B cell (primary cell): Measurements from ENCODE around the gene TSPAN18. TPM values are rescaled to one million over a fixed set of nuclear protein-coding genes. Genes with fewer than 3 reads are reported as not detected.

ENCODE experiments used
- ATAC-seq: fragments of 200-7000 bp; cut with Tn5 transposase; one replicate; pipeline ENCODE4 v1.10.0; 2021; ENCODE audit warnings: low read depth, mild to moderate bottlenecking, moderate number of reproducible peaks, moderate library complexity
- CTCF ChIA-PET: fragments of 350-600 bp; sonication (Branson Sonifier 250); formaldehyde crosslinking; loops from one replicate; lab custom pipeline; 2021; ENCODE audit warnings: antibody characterized with exemption, inconsistent platforms; lab: Charles Lee
- POLR2A ChIA-PET: fragments of 350-600 bp; sonication (Branson Sonifier 250); formaldehyde crosslinking; loops from one replicate; lab custom pipeline; 2021; ENCODE audit warnings: antibody characterized with exemption; lab: Charles Lee
- DNase-seq: peaks from one replicate; pipeline ENCODE4 v3.0.0; 2013
- H2AFZ ChIP-seq: 2 replicates; pipeline ENCODE4 v1.6.1; 2012; ENCODE audit warnings: mild to moderate bottlenecking, low read depth, low read length; ENCODE audit not compliant: insufficient read depth, poor library complexity, severe bottlenecking
- H3K27ac ChIP-seq, 2 donors: 1 replicate in 1 of 2; 2 replicates in 1 of 2; pipeline ENCODE4 v1.5.1; 2012 to 2013; ENCODE audit warnings: low read length in 2 of 2, mild to moderate bottlenecking in 2 of 2, moderate library complexity in 1 of 2
- H3K27me3 ChIP-seq, 4 experiments: fragments of 200-600 bp in 1 of 4; sonication (generic) in 1 of 4; replicated peaks in 1 of 4; 1 replicate in 2 of 4; 2 replicates in 2 of 4; pipeline versions ENCODE4 v1.6.1 to v1.7.0; 2013 to 2016; ENCODE audit warnings: low read length in 3 of 4, mild to moderate bottlenecking in 2 of 4, mixed read lengths in 1 of 4, moderate library complexity in 1 of 4; ENCODE audit not compliant: insufficient read depth in 4 of 4, control insufficient read depth in 3 of 4; ENCODE audit errors: control extremely low read depth in 1 of 4
- H3K36me3 ChIP-seq, 2 experiments: replicated peaks in 1 of 2; 1 replicate in 1 of 2; 2 replicates in 1 of 2; pipeline versions ENCODE4 v1.6.1 to v1.7.1; 2013; ENCODE audit warnings: low read length in 1 of 2; ENCODE audit not compliant: insufficient read depth in 2 of 2, control insufficient read depth in 1 of 2; ENCODE audit errors: control extremely low read depth in 1 of 2, extremely low read depth in 1 of 2
- H3K4me1 ChIP-seq, 2 donors: fragments of 200-600 bp in 1 of 2; sonication (generic) in 1 of 2; 1 replicate in 1 of 2; 2 replicates in 1 of 2; pipeline versions ENCODE4 v1.5.1 to v1.6.1; 2013 to 2017; ENCODE audit warnings: low read length in 2 of 2; ENCODE audit not compliant: control insufficient read depth in 2 of 2, insufficient read depth in 2 of 2
- H3K4me2 ChIP-seq: replicated peaks from 2 replicates; pipeline ENCODE3; 2012; ENCODE audit warnings: mild to moderate bottlenecking, low read depth, low read length; ENCODE audit not compliant: poor library complexity, severe bottlenecking
- H3K4me3 ChIP-seq, 5 experiments: fragments of 200-600 bp in 1 of 5; sonication (generic) in 1 of 5; 1 replicate in 3 of 5; 2 replicates in 2 of 5; pipeline versions ENCODE4 v1.5.1 to v1.7.0; 2011 to 2016; ENCODE audit warnings: low read length in 4 of 5, mild to moderate bottlenecking in 4 of 5, low read depth in 2 of 5, control low read depth in 1 of 5, moderate library complexity in 1 of 5; ENCODE audit not compliant: insufficient read depth in 1 of 5; ENCODE audit errors: control extremely low read depth in 1 of 5, extremely low read depth in 1 of 5
- H3K79me2 ChIP-seq: fragments of 200-600 bp; sonication (generic); one replicate; pipeline ENCODE4 v1.6.0; 2016; ENCODE audit warnings: low read length; ENCODE audit not compliant: control insufficient read depth, insufficient read depth
- H3K9ac ChIP-seq: fragments of 200-600 bp; sonication (generic); 2 replicates; pipeline ENCODE4 v1.6.1; 2017; ENCODE audit warnings: mild to moderate bottlenecking, low read length, moderate library complexity
- H3K9me3 ChIP-seq, 3 donors: one replicate each; pipeline versions ENCODE4 v1.6.1 to v1.7.1; 2013; ENCODE audit warnings: low read length in 2 of 3; ENCODE audit not compliant: control insufficient read depth in 2 of 3, insufficient read depth in 1 of 3; ENCODE audit errors: control extremely low read depth in 1 of 3
- H4K20me1 ChIP-seq: 2 replicates; pipeline ENCODE4 v1.6.0; 2012; ENCODE audit warnings: mild to moderate bottlenecking, low read length; ENCODE audit not compliant: insufficient read depth, control insufficient read depth, poor library complexity, severe bottlenecking
- H3K27ac Mint-ChIP-seq: one replicate; pipeline ENCODE4 v1.8.0; 2021; ENCODE audit warnings: mixed read lengths
- H3K27me3 Mint-ChIP-seq: one replicate; pipeline ENCODE4 v1.8.0; 2021; ENCODE audit warnings: mixed read lengths
- H3K4me1 Mint-ChIP-seq: one replicate; pipeline ENCODE4 v1.8.0; 2021; ENCODE audit warnings: mixed read lengths
- H3K4me3 Mint-ChIP-seq: one replicate; pipeline ENCODE4 v1.8.0; 2021; ENCODE audit warnings: mixed read lengths
- H3K9me3 Mint-ChIP-seq: one replicate; pipeline ENCODE4 v1.8.0; 2022; ENCODE audit warnings: mixed read lengths; ENCODE audit not compliant: insufficient read depth
- CTCF ChIP-seq: fragments of 200-600 bp; IDR thresholded peaks from one replicate; pipeline ENCODE4 v1.8.0; 2022; ENCODE audit warnings: antibody characterized with exemption, mild to moderate bottlenecking
- EZH2 ChIP-seq: IDR thresholded peaks from 2 replicates; pipeline ENCODE4 v1.6.1; 2012; ENCODE audit warnings: borderline replicate concordance, low read depth, mild to moderate bottlenecking, moderate library complexity, low read length; ENCODE audit not compliant: insufficient read depth, poor library complexity, severe bottlenecking
- WGBS: methylation state at CpG from one replicate; pipeline ENCODE4 v1.1.5; 2013; ENCODE audit warnings: missing lambda C conversion rate; ENCODE audit not compliant: insufficient coverage; 5-methylcytosine and 5-hydroxymethylcytosine counted together
- intact Hi-C: fragments of 100-400 bp; cut with micrococcal nuclease; formaldehyde crosslinking; loops from one replicate; pipeline ENCODE4 v1.10.0; 2022
- polyA plus RNA-seq: library from polyadenylated mRNA; depleted of rRNA; stranded (reverse); fragments of >200 nt; gene quantifications from 2 replicates; pipeline ENCODE4 v1.2.3, GENCODE V29; 2012
- total RNA-seq, 2 donors: library from RNA; stranded (reverse); fragments of 120-200 nt in 1 of 2; gene quantifications; 1 replicate in 1 of 2; 2 replicates in 1 of 2; pipeline versions ENCODE4 v1.2.3 to v1.2.4, GENCODE V29; 2013 to 2022

TSPAN18 gene
- total and polyA plus RNA-seq, 2 donors (not counting 1 experiment from before 2014, with no cell fraction given), result 0.75 to 2.0 TPM

- WGBS, result 100% methylated on average over 1 of the region's 4 CpGs
- Histone ChIP-seq H3K4me1 (no peaks in the 10 kb centered on the region), H3K79me2 (no peaks in the 10 kb centered on the region), H3K4me3 (no peak overlapping the region), H2AFZ (no peak overlapping the region), H3K27me3 (peaks cover 0 to 7% (median 0%) of the 10 kb centered on the region in 4 experiments), H3K36me3 (no peaks in the 10 kb centered on the region), H3K9me3 (peaks cover 0 to 3% (median 0%) of the 10 kb centered on the region in 3 donors), H3K9ac (no peak overlapping the region), H3K27ac (no peak overlapping the region), H4K20me1 (no peaks in the 10 kb centered on the region), H3K4me2 (no peak overlapping the region)
- ChIA-PET POLR2A (no interaction called here), CTCF (no interaction called here)
- intact Hi-C loops, result no loop called here
- Mint-ChIP-seq H3K4me1 (peaks cover 2% of the 10 kb centered on the region), H3K27ac (no peak overlapping the region), H3K9me3 (no peaks in the 10 kb centered on the region), H3K4me3 (no peak overlapping the region), H3K27me3 (peaks cover 7% of the 10 kb centered on the region)
- ATAC-seq (no peak), DNase-seq (no peak)
- TF ChIP-seq CTCF (no peak), EZH2 (no peak)
These were observed 8.0 kb upstream of the TSPAN18 start for GRCh38 chr11:44718612-44719390.
